Neural cell (in vitro differentiated cells): Measurements from ENCODE around the gene SRD5A2. TPM values are rescaled to one million over a fixed set of nuclear protein-coding genes. Genes with fewer than 3 reads are reported as not detected.

Experiments used
- H2AFZ ChIP-seq: fragments of 200-600, 300-800 bp; sonication (generic), shearing (Covaris generic); 2 replicates; pipeline ENCODE4 v1.6.0; 2014; ENCODE audit warnings: low read depth, mild to moderate bottlenecking, antibody characterized with exemption, low read length, moderate library complexity
- H3F3A ChIP-seq: fragments of 200-600 bp; shearing (Covaris generic); 2 replicates; pipeline ENCODE4 v1.6.1; 2016; ENCODE audit warnings: mild to moderate bottlenecking, moderate library complexity, mixed read lengths, antibody characterized with exemption, low read length; ENCODE audit not compliant: insufficient read depth, poor library complexity, severe bottlenecking
- H3K27ac ChIP-seq: fragments of 200-600, 300-800 bp; sonication (generic), shearing (Covaris generic); 2 replicates; pipeline ENCODE4 v1.5.1; 2014; ENCODE audit warnings: mild to moderate bottlenecking, low read length, moderate library complexity
- H3K27me3 ChIP-seq: fragments of 300-800, 200-600 bp; sonication (generic), shearing (Covaris generic); 2 replicates; pipeline ENCODE4 v1.6.0; 2014; ENCODE audit warnings: mild to moderate bottlenecking, low read depth, low read length, moderate library complexity; ENCODE audit not compliant: insufficient read depth
- H3K36me3 ChIP-seq: fragments of 300-800, 200-600 bp; sonication (generic), shearing (Covaris generic); 2 replicates; pipeline ENCODE4 v1.5.1; 2014; ENCODE audit warnings: mild to moderate bottlenecking, antibody characterized with exemption, low read length, moderate library complexity; ENCODE audit not compliant: insufficient read depth
- H3K4me2 ChIP-seq: fragments of 300-800, 200-600 bp; sonication (generic), shearing (Covaris generic); 2 replicates; pipeline ENCODE4 v1.6.0; 2014; ENCODE audit warnings: mild to moderate bottlenecking, low read length
- H3K4me3 ChIP-seq: fragments of 300-800, 200-600 bp; sonication (generic), shearing (Covaris generic); 2 replicates; pipeline ENCODE4 v1.5.1; 2014; ENCODE audit warnings: mild to moderate bottlenecking, low read length, moderate library complexity
- H3K79me2 ChIP-seq: fragments of 200-600 bp; shearing (Covaris generic); replicated peaks from 2 replicates; pipeline ENCODE4 v1.6.0; 2014; ENCODE audit warnings: mild to moderate bottlenecking, low read length, moderate library complexity; ENCODE audit not compliant: insufficient read depth
- H3K9ac ChIP-seq: fragments of 300-800, 200-600 bp; sonication (generic), shearing (Covaris generic); 2 replicates; pipeline ENCODE4 v1.6.1; 2016; ENCODE audit warnings: mild to moderate bottlenecking, low read length, mixed read lengths
- H3K9me2 ChIP-seq: fragments of 200-600 bp; shearing (Covaris generic); 2 replicates; pipeline ENCODE4 v1.6.1; 2016; ENCODE audit warnings: mild to moderate bottlenecking, low read length, mixed read lengths; ENCODE audit not compliant: insufficient read depth
- H3K9me3 ChIP-seq: fragments of 200-600, 300-800 bp; sonication (generic), shearing (Covaris generic); 2 replicates; pipeline ENCODE4 v1.6.1; 2016; ENCODE audit warnings: mild to moderate bottlenecking, mixed run types, low read length, moderate library complexity, mixed read lengths
- H4K20me1 ChIP-seq: fragments of 200-600 bp; shearing (Covaris generic); 2 replicates; pipeline ENCODE4 v1.6.1; 2016; ENCODE audit warnings: mild to moderate bottlenecking, mixed run types; ENCODE audit not compliant: insufficient read depth
- CTCF ChIP-seq: fragments of 450-650 bp; IDR thresholded peaks from 2 replicates; pipeline ENCODE4 v1.5.1; 2014; ENCODE audit warnings: antibody characterized with exemption, mild to moderate bottlenecking, moderate library complexity; ENCODE audit not compliant: poor library complexity, severe bottlenecking
- EP300 ChIP-seq: fragments of 450-650 bp; conservative IDR thresholded peaks from 2 replicates; pipeline ENCODE4 v1.6.1; 2014; ENCODE audit warnings: antibody characterized with exemption, mild to moderate bottlenecking, moderate library complexity; ENCODE audit not compliant: poor library complexity, severe bottlenecking
- EZH2 ChIP-seq: fragments of 200-600, 300-800 bp; shearing (Covaris generic), sonication (generic); IDR thresholded peaks from 2 replicates; pipeline ENCODE4 v1.6.1; 2014; ENCODE audit warnings: antibody characterized with exemption, low read length, borderline replicate concordance, mild to moderate bottlenecking; ENCODE audit not compliant: insufficient read depth, poor library complexity, severe bottlenecking
- MXI1 ChIP-seq: fragments of 450-650 bp; conservative IDR thresholded peaks from 2 replicates; pipeline ENCODE4 v1.6.1; 2014; ENCODE audit warnings: antibody characterized with exemption, mild to moderate bottlenecking; ENCODE audit not compliant: poor library complexity, severe bottlenecking
- POLR2AphosphoS5 ChIP-seq: IDR thresholded peaks from 2 replicates; pipeline ENCODE4 v1.6.1; 2012
- RAD21 ChIP-seq: fragments of 450-650 bp; conservative IDR thresholded peaks from 2 replicates; pipeline ENCODE4 v1.6.1; 2014; ENCODE audit warnings: antibody characterized with exemption, mild to moderate bottlenecking, moderate library complexity
- REST ChIP-seq: IDR thresholded peaks from 2 replicates; pipeline ENCODE4 v1.6.1; 2012; ENCODE audit warnings: borderline replicate concordance
- SMC3 ChIP-seq: fragments of 450-650 bp; conservative IDR thresholded peaks from 2 replicates; pipeline ENCODE4 v1.6.1; 2014; ENCODE audit warnings: antibody characterized with exemption, mild to moderate bottlenecking, moderate library complexity; ENCODE audit not compliant: poor library complexity
- TAF1 ChIP-seq: IDR thresholded peaks from 2 replicates; pipeline ENCODE4 v1.6.1; 2012; ENCODE audit warnings: low read depth
- polyA plus RNA-seq: library from polyadenylated mRNA; depleted of rRNA; stranded (reverse); fragments of >200 nt; gene quantifications from 2 replicates; pipeline ENCODE4 v1.2.3, GENCODE V29; 2014

SRD5A2 gene
- polyA plus RNA-seq, 1 donor from 2014 or later = 0.11 TPM

- Histone ChIP-seq H2AFZ (no peak overlapping the region), H3K9me3 (no peaks in the 10 kb centered on the region), H3K9ac (no peak overlapping the region), H3K4me3 (no peak overlapping the region), H3K9me2 (no peaks in the 10 kb centered on the region), H3K27ac (no peak overlapping the region), H3K4me2 (no peak overlapping the region), H3K27me3 (no peaks in the 10 kb centered on the region), H3K36me3 (no peaks in the 10 kb centered on the region), H3F3A (no peaks in the 10 kb centered on the region), H3K79me2 (no peaks in the 10 kb centered on the region), H4K20me1 (no peaks in the 10 kb centered on the region)
- no peak for TF ChIP-seq SMC3
- TF ChIP-seq EP300 = no peak
- no peak for TF ChIP-seq MXI1
- no peak for TF ChIP-seq POLR2AphosphoS5
- no peak for TF ChIP-seq RAD21
- TF ChIP-seq EZH2 = no peak
- TF ChIP-seq REST = no peak
- no peak for TF ChIP-seq CTCF
- TF ChIP-seq TAF1 = no peak
Measured at GRCh38 chr2:31522786-31523185, 58.0 kb downstream of the SRD5A2 start.

GRCh38 chr2:31517442-31518203, 63.1 kb downstream of the SRD5A2 start:
- no peaks in the 10 kb centered on the region for H3K27me3 ChIP-seq
- H3K36me3 ChIP-seq = no peaks in the 10 kb centered on the region
- no peaks in the 10 kb centered on the region for H3K79me2 ChIP-seq
- H3K9me2 ChIP-seq = no peaks in the 10 kb centered on the region
- H4K20me1 ChIP-seq = no peaks in the 10 kb centered on the region
- no peak overlapping the region for H3K27ac ChIP-seq
- H2AFZ ChIP-seq = no peak overlapping the region
- no peak overlapping the region for H3K9ac ChIP-seq
- H3K4me3 ChIP-seq = no peak overlapping the region
- H3F3A ChIP-seq = no peaks in the 10 kb centered on the region
- TF ChIP-seq MXI1 (no peak), TAF1 (no peak), EP300 (no peak), CTCF (no peak), POLR2AphosphoS5 (no peak), RAD21 (no peak), EZH2 (no peak), SMC3 (no peak), REST (no peak)
- no peak overlapping the region for H3K4me2 ChIP-seq
- H3K9me3 ChIP-seq = no peaks in the 10 kb centered on the region
